GM12878 (cell line): ENCODE results near the gene EPB41L2. TPM values are rescaled to one million over a fixed set of nuclear protein-coding genes. Genes with fewer than 3 reads are reported as not detected.

Experiments used
- ATAC-seq: fragments of 200-7000 bp; cut with Tn5 transposase; 3 replicates; pipeline ENCODE4 v1.9.1; 2020; ENCODE audit warnings: mild to moderate bottlenecking, moderate library complexity
- BruUV-seq: library from RNA; stranded (reverse); fragments of 400-500 nt; replicated peaks from 2 replicates; lab custom pipeline; 2021; lab: Mats Ljungman, UMichigan
- CTCF ChIA-PET: fragments of 300-600 bp; sonication (Branson Sonifier 250); formaldehyde crosslinking; extraction: SDS; loops from one replicate; lab custom pipeline; 2021; ENCODE audit warnings: inconsistent platforms; lab: Yijun Ruan, JAX
- POLR2A ChIA-PET: fragments of 350-600 bp; formaldehyde crosslinking; extraction: SDS; loops from one replicate; lab custom pipeline; 2021; ENCODE audit warnings: inconsistent platforms; lab: Charles Lee
- RAD21 ChIA-PET: fragments of 300-600 bp; sonication (Branson Sonifier 250); formaldehyde crosslinking; loops from one replicate; lab custom pipeline; 2023; ENCODE audit warnings: antibody characterized with exemption; ENCODE audit not compliant: unreplicated experiment; lab: Charles Lee
- SMC1A ChIA-PET: fragments of 300-600 bp; sonication (Branson Sonifier 250); formaldehyde crosslinking; loops from one replicate; lab custom pipeline; 2023; ENCODE audit not compliant: unreplicated experiment, uncharacterized antibody; lab: Charles Lee
- DNase-seq: peaks from one replicate; pipeline ENCODE4 v3.0.0-alpha.2; 2011; ENCODE audit warnings: low read depth, low spot score
- FAIRE-seq: peaks from 3 replicates; lab custom pipeline; 2011; peaks lifted over from hg19 to GRCh38; lab: Jason Lieb, UNC
- H2AFZ ChIP-seq: 2 replicates; pipeline ENCODE4 v1.6.0; 2011; ENCODE audit warnings: low read depth, low read length, control low read depth; ENCODE audit not compliant: control insufficient read depth
- H3K27ac ChIP-seq: 2 replicates; pipeline ENCODE4 v1.5.1; 2011; ENCODE audit warnings: control low read depth; ENCODE audit not compliant: control insufficient read depth, insufficient read depth
- H3K27me3 ChIP-seq, 2 experiments: replicated peaks in 1 of 2; 2 replicates each; pipeline versions ENCODE4 v1.6.0 to v1.6.1; 2011; ENCODE audit warnings: low read length in 1 of 2; ENCODE audit not compliant: control insufficient read depth in 2 of 2, insufficient read depth in 2 of 2
- H3K36me3 ChIP-seq, 2 experiments: 2 replicates each; pipeline ENCODE4 v1.5.1; 2011; ENCODE audit warnings: low read length in 1 of 2; ENCODE audit not compliant: control insufficient read depth in 2 of 2, insufficient read depth in 2 of 2
- H3K4me1 ChIP-seq: 2 replicates; pipeline ENCODE4 v1.6.1; 2011; ENCODE audit warnings: mild to moderate bottlenecking, low read length, moderate library complexity, mixed read lengths; ENCODE audit not compliant: control insufficient read depth, insufficient read depth
- H3K4me2 ChIP-seq: 2 replicates; pipeline ENCODE4 v1.6.0; 2011; ENCODE audit warnings: control low read depth; ENCODE audit not compliant: control insufficient read depth, insufficient read depth
- H3K4me3 ChIP-seq: fragments of 200-600 bp; sonication (generic); 2 replicates; pipeline ENCODE4 v1.5.1; 2016
- H3K79me2 ChIP-seq: 2 replicates; pipeline ENCODE4 v1.6.0; 2011; ENCODE audit warnings: low read length; ENCODE audit not compliant: control insufficient read depth, insufficient read depth
- H3K9ac ChIP-seq: 2 replicates; pipeline ENCODE4 v1.8.0; 2011; ENCODE audit warnings: low read length, control low read depth, mixed read lengths; ENCODE audit not compliant: control insufficient read depth, insufficient read depth
- H3K9me3 ChIP-seq: replicated peaks from 3 replicates; pipeline ENCODE4 v1.5.1; 2011; ENCODE audit warnings: mild to moderate bottlenecking, low read length; ENCODE audit not compliant: control insufficient read depth, insufficient read depth
- H4K20me1 ChIP-seq: 2 replicates; pipeline ENCODE4 v1.6.0; 2011; ENCODE audit not compliant: control insufficient read depth, insufficient read depth
- ASH2L ChIP-seq: fragments of 300-600, 200-600 bp; sonication (generic); IDR thresholded peaks from 2 replicates; pipeline ENCODE4 v1.6.1; 2017; ENCODE audit warnings: low read depth, mild to moderate bottlenecking, borderline replicate concordance
- ATF7 ChIP-seq: fragments of 450-650 bp; IDR thresholded peaks from 2 replicates; pipeline ENCODE4 v1.6.1; 2016; ENCODE audit warnings: low read depth, mild to moderate bottlenecking
- BCL11A ChIP-seq: IDR thresholded peaks from 2 replicates; pipeline ENCODE4 v1.6.1; 2011; ENCODE audit warnings: low read depth, low read length
- BRCA1 ChIP-seq: IDR thresholded peaks from 2 replicates; pipeline ENCODE4 v1.6.1; 2011; ENCODE audit warnings: low read depth, low read length, improper control_type of control experiment
- CBX3 ChIP-seq: fragments of 200-600 bp; sonication (generic); IDR thresholded peaks from 2 replicates; pipeline ENCODE4 v1.6.1; 2016; ENCODE audit warnings: low read depth, borderline replicate concordance
- DPF2 ChIP-seq: fragments of 450-650 bp; IDR thresholded peaks from 2 replicates; pipeline ENCODE4 v1.6.1; 2017; ENCODE audit warnings: mild to moderate bottlenecking
- EP300 ChIP-seq, 2 experiments: fragments of 150-350 bp in 1 of 2; IDR thresholded peaks; 2 replicates each; pipeline ENCODE4 v1.6.1; 2011 to 2012; ENCODE audit warnings: low read depth in 2 of 2, low read length in 2 of 2, borderline replicate concordance in 1 of 2, improper control_type of control experiment in 1 of 2, inconsistent platforms in 1 of 2; ENCODE audit not compliant: control insufficient read depth in 1 of 2
- EZH2 ChIP-seq: IDR thresholded peaks from 2 replicates; pipeline ENCODE4 v1.6.1; 2012; ENCODE audit warnings: low read depth, mild to moderate bottlenecking, control low read depth, inconsistent platforms, low read length, borderline replicate concordance; ENCODE audit not compliant: control insufficient read depth
- HCFC1 ChIP-seq: fragments of 150-350 bp; IDR thresholded peaks from 2 replicates; pipeline ENCODE4 v1.6.1; 2014; ENCODE audit warnings: low read length
- MYB ChIP-seq: fragments of 150-350 bp; IDR thresholded peaks from 2 replicates; pipeline ENCODE4 v1.6.1; 2014; ENCODE audit warnings: mild to moderate bottlenecking, low read depth, low read length, borderline replicate concordance
- POU2F2 ChIP-seq: IDR thresholded peaks from 3 replicates; pipeline ENCODE4 v1.6.1; 2011; ENCODE audit warnings: low read depth, mild to moderate bottlenecking, low read length, borderline replicate concordance
- RAD21 ChIP-seq: IDR thresholded peaks from 2 replicates; pipeline ENCODE4 v1.6.1; 2011; ENCODE audit warnings: mild to moderate bottlenecking, low read depth, low read length, moderate library complexity; ENCODE audit not compliant: insufficient read depth
- SMARCA5 ChIP-seq: fragments of 450-650 bp; IDR thresholded peaks from 2 replicates; pipeline ENCODE4 v1.6.1; 2017; ENCODE audit warnings: mild to moderate bottlenecking
- SRF ChIP-seq, 2 experiments: IDR thresholded peaks; 2 replicates each; pipeline ENCODE4 v1.6.1; 2011; ENCODE audit warnings: low read depth in 2 of 2, low read length in 2 of 2, mild to moderate bottlenecking in 1 of 2, moderate library complexity in 1 of 2
- ZZZ3 ChIP-seq: IDR thresholded peaks from 2 replicates; pipeline ENCODE4 v1.6.1; 2011; ENCODE audit warnings: low read depth; ENCODE audit not compliant: control insufficient read depth, insufficient read length
- WGBS: methylation state at CpG from one replicate; pipeline ENCODE4 v1.1.6; 2016; ENCODE audit warnings: low lambda C conversion rate; ENCODE audit not compliant: insufficient replicate concordance, insufficient coverage; ENCODE audit errors: missing lambda C conversion rate; 5-methylcytosine and 5-hydroxymethylcytosine counted together
- in situ Hi-C: fragments of 300-500 bp; cut with MboI; formaldehyde crosslinking; loops from 9 replicates; pipeline ENCODE4 v1.14.3; 2018; ENCODE audit warnings: mixed read lengths
- intact Hi-C: fragments of 100-400 bp; cut with micrococcal nuclease; formaldehyde crosslinking; loops from one replicate; pipeline ENCODE4 v1.14.2; 2022; ENCODE audit not compliant: unreplicated experiment
- polyA plus RNA-seq, 11 experiments: library from polyadenylated mRNA; depleted of rRNA in 4 of 11; unstranded in 6 of 11; stranded (reverse) in 5 of 11; fragments of >200 nt; fragmentation: Nextera tagmentation in 4 of 11; fragmentation: Illumina TruSeq in 1 of 11; extraction: Ambion mirVana in 4 of 11; extraction: Trizol in 1 of 11; gene quantifications; 1 replicate in 1 of 11; 2 replicates in 10 of 11; pipeline versions ENCODE4 v1.2.1 to v1.2.3, GENCODE V29; 2011 to 2016; ENCODE audit warnings: inconsistent platforms in 2 of 11, missing spikeins in 2 of 11, low read depth in 1 of 11
- total RNA-seq, 4 experiments: library from RNA; depleted of rRNA in 3 of 4; stranded (reverse); fragments of >200 nt in 3 of 4; fragmentation: Illumina TruSeq in 1 of 4; extraction: Trizol in 1 of 4; gene quantifications; 2 replicates each; pipeline versions ENCODE4 v1.2.1 to v1.2.3, GENCODE V29; 2013 to 2021
- TF ChIP-seq, protein P1 (sequence below): fragments of 450-650 bp; IDR thresholded peaks from 2 replicates; pipeline ENCODE4 v1.6.1; 2017; ENCODE audit warnings: mild to moderate bottlenecking, moderate library complexity
- TF ChIP-seq, protein P2 (sequence below): IDR thresholded peaks from 2 replicates; pipeline ENCODE4 v1.6.1; 2012; ENCODE audit warnings: mild to moderate bottlenecking, low read depth, low read length

The EPB41L2 gene
- total and polyA plus RNA-seq, 10 of the 15 experiments (the other 5 are each of a cell fraction or from before 2014, with no cell fraction given): 7.4 to 41.6 (median 19.0) TPM

DNA sequence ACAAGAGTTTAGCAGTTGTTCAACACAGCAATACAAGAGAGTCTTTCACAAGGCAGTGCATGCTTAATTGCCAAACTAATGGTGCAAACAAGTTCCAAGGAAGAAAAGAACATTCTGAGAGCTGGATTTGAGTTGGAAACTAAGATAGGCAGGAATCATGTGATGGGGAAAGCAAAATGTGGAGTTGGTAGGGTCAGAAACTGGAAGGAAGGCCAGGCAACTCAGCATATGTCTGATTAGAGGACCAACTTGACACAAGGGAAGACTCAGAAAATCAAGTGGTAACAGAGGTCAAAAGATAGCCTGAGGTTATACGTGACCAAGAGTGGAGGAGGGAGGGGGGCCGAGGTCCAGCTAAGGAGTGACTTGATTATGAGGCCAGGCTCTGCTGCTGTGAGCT, 118.6 kb downstream of the EPB41L2 start:
- BruUV-seq: no TSS peak
- ATAC-seq: no peak
- peak; percentile 69 for FAIRE-seq
- in situ Hi-C loops (no loop called here), intact Hi-C loops (no loop called here)
- no peaks in the 10 kb centered on the region for H4K20me1 ChIP-seq
- RAD21 ChIA-PET: no interaction called here
- CTCF ChIA-PET: interaction anchor here (1.0 kb wide), 1 partner anchor 11 kb away, joined by 4 read pairs; no protein-coding TSS in a partner anchor
- no peak overlapping the region for H3K4me3 ChIP-seq
- H3K27ac ChIP-seq: no peak overlapping the region
- no peaks in the 10 kb centered on the region for H3K27me3 ChIP-seq
- H3K9ac ChIP-seq: no peak overlapping the region
- no peaks in the 10 kb centered on the region for H3K9me3 ChIP-seq
- H3K36me3 ChIP-seq: no peaks in the 10 kb centered on the region
- WGBS: 91% methylated on average over 2 of the region's 2 CpGs
- H2AFZ ChIP-seq: no peak overlapping the region
- no peak overlapping the region for H3K4me2 ChIP-seq
- SMC1A ChIA-PET: interaction anchor here (1.0 kb wide), 1 partner anchor 38 kb away, joined by 4 read pairs; no protein-coding TSS in a partner anchor
- POLR2A ChIA-PET: no interaction called here
- no peaks in the 10 kb centered on the region for H3K79me2 ChIP-seq
- TF ChIP-seq SRF (IDR thresholded peaks at IDR 0.05; ENCODE audit: low read depth in 2 of 2, low read length in 2 of 2) (no peak), MYB (no peak), RAD21 (no peak), BCL11A (no peak), DPF2 (no peak), ZZZ3 (no peak), SMARCA5 (no peak), EP300 (IDR thresholded peaks at IDR 0.05; ENCODE audit: borderline replicate concordance in 1 of 2, control insufficient read depth in 1 of 2, low read depth in 2 of 2, low read length in 2 of 2) (no peak), CBX3 (no peak), EZH2 (no peak), ATF7 (no peak), HCFC1 (no peak), BRCA1 (no peak), POU2F2 (no peak), ASH2L (no peak)
- TF ChIP-seq, protein P1, sequence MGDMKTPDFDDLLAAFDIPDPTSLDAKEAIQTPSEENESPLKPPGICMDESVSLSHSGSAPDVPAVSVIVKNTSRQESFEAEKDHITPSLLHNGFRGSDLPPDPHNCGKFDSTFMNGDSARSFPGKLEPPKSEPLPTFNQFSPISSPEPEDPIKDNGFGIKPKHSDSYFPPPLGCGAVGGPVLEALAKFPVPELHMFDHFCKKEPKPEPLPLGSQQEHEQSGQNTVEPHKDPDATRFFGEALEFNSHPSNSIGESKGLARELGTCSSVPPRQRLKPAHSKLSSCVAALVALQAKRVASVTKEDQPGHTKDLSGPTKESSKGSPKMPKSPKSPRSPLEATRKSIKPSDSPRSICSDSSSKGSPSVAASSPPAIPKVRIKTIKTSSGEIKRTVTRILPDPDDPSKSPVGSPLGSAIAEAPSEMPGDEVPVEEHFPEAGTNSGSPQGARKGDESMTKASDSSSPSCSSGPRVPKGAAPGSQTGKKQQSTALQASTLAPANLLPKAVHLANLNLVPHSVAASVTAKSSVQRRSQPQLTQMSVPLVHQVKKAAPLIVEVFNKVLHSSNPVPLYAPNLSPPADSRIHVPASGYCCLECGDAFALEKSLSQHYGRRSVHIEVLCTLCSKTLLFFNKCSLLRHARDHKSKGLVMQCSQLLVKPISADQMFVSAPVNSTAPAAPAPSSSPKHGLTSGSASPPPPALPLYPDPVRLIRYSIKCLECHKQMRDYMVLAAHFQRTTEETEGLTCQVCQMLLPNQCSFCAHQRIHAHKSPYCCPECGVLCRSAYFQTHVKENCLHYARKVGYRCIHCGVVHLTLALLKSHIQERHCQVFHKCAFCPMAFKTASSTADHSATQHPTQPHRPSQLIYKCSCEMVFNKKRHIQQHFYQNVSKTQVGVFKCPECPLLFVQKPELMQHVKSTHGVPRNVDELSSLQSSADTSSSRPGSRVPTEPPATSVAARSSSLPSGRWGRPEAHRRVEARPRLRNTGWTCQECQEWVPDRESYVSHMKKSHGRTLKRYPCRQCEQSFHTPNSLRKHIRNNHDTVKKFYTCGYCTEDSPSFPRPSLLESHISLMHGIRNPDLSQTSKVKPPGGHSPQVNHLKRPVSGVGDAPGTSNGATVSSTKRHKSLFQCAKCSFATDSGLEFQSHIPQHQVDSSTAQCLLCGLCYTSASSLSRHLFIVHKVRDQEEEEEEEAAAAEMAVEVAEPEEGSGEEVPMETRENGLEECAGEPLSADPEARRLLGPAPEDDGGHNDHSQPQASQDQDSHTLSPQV: no peak
- TF ChIP-seq, protein P2, sequence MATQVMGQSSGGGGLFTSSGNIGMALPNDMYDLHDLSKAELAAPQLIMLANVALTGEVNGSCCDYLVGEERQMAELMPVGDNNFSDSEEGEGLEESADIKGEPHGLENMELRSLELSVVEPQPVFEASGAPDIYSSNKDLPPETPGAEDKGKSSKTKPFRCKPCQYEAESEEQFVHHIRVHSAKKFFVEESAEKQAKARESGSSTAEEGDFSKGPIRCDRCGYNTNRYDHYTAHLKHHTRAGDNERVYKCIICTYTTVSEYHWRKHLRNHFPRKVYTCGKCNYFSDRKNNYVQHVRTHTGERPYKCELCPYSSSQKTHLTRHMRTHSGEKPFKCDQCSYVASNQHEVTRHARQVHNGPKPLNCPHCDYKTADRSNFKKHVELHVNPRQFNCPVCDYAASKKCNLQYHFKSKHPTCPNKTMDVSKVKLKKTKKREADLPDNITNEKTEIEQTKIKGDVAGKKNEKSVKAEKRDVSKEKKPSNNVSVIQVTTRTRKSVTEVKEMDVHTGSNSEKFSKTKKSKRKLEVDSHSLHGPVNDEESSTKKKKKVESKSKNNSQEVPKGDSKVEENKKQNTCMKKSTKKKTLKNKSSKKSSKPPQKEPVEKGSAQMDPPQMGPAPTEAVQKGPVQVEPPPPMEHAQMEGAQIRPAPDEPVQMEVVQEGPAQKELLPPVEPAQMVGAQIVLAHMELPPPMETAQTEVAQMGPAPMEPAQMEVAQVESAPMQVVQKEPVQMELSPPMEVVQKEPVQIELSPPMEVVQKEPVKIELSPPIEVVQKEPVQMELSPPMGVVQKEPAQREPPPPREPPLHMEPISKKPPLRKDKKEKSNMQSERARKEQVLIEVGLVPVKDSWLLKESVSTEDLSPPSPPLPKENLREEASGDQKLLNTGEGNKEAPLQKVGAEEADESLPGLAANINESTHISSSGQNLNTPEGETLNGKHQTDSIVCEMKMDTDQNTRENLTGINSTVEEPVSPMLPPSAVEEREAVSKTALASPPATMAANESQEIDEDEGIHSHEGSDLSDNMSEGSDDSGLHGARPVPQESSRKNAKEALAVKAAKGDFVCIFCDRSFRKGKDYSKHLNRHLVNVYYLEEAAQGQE: no peak
- no peak for DNase-seq
- H3K4me1 ChIP-seq: no peaks in the 10 kb centered on the region
